ENCODE measurements around the gene DYNC1H1. TPM values are rescaled to one million over a fixed set of nuclear protein-coding genes. Genes with fewer than 3 reads are reported as not detected.

DYNC1H1 gene
- total RNA-seq (100 to 1,000 TPM; 270 to 446 (median 403) TPM), polyA plus RNA-seq (10 to 100 TPM; 65.9 to 85.8 (median 70.5) TPM)
- long read RNA-seq, donor 1, partial matches to known transcripts, result 44 of 50 reads
- long read RNA-seq, donor 1, other reads (novel, unspliced or antisense), result 0 of 50 reads
- long read RNA-seq, donor 2, partial matches to known transcripts, result 9 of 11 reads
- long read RNA-seq, donor 2, other reads (novel, unspliced or antisense), result 0 of 11 reads

DNA sequence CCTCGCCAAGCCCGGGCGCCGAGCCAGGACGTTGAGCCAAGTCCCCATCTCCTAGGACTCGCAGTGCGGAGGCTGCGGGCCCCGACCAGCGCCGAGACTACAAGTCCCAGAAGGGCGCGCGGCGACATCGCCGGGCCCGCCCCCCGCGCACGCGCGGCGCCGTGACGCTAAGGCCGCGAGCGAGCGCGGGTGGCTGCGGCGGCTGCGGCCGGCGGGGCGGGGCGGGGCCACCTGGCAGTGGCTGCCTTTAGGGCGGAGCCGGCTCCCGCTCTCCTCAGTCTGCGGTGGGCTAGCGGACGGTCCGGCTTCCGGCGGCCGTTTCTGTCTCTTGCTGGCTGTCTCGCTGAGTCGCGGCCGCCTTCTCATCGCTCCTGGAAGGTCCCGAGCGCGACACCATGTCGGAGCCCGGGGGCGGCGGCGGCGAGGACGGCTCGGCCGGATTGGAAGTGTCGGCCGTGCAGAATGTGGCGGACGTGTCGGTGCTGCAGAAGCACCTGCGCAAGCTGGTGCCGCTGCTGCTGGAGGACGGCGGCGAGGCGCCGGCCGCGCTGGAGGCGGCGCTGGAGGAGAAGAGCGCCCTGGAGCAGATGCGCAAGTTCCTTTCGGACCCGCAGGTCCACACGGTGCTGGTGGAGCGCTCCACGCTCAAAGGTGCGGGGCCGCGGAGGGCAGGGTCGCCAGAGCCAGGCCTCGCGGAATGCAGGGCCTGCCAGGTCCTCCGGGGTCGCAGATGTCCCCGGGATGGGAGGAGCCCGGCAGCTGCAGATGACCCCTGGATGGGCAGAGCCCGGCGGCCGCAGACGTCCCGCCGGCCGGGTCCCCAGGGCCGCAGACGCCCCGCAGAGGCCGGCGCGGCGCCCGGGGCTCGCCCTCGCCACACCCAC, at the start of gene DYNC1H1:
Gene DYNC1H1 (plus strand): TSS at position 277 of the 884 bp plus-strand sequence. CDS start 119 bp downstream, at position 396.
- 0 to 1% (median 0%) methylated on average over 14 to 115 of the region's 115 CpGs for WGBS, 5 donors
- H3K4me3 ChIP-seq, result peak within 1 kb of the TSS; percentile 82 to 100 (median 94)
- intact Hi-C loops (cut with DNase I; ENCODE audit: low total_unique reads), result loop anchor here (5.0 to 10.0 kb wide), 2 partner anchors 123 to 260 kb away; partner anchors contain the start of gene HSP90AA1
- peaks cover 0 to 13% (median 0%) of the 10 kb centered on the region in 6 donors for H3K36me3 ChIP-seq
- H3K27ac ChIP-seq, result peak within 1 kb of the TSS; percentile 89 to 96 (median 94)
- no peaks in the 10 kb centered on the region for H3K27me3 ChIP-seq (replicated peaks in 1 of 7)
- peaks cover 17 to 75% (median 50%) of the 10 kb centered on the region in 6 donors for H3K4me1 ChIP-seq
- H3K9me3 ChIP-seq, result no peaks in the 10 kb centered on the region
- TF ChIP-seq POLR2AphosphoS5 (IDR thresholded peaks at IDR 0.05) (peak; percentile 96 to 98 (median 97)), POLR2A (IDR thresholded peaks at IDR 0.05) (peak; percentile 75 to 96 (median 90))
- TF ChIP-seq, protein P1, sequence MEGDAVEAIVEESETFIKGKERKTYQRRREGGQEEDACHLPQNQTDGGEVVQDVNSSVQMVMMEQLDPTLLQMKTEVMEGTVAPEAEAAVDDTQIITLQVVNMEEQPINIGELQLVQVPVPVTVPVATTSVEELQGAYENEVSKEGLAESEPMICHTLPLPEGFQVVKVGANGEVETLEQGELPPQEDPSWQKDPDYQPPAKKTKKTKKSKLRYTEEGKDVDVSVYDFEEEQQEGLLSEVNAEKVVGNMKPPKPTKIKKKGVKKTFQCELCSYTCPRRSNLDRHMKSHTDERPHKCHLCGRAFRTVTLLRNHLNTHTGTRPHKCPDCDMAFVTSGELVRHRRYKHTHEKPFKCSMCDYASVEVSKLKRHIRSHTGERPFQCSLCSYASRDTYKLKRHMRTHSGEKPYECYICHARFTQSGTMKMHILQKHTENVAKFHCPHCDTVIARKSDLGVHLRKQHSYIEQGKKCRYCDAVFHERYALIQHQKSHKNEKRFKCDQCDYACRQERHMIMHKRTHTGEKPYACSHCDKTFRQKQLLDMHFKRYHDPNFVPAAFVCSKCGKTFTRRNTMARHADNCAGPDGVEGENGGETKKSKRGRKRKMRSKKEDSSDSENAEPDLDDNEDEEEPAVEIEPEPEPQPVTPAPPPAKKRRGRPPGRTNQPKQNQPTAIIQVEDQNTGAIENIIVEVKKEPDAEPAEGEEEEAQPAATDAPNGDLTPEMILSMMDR (IDR thresholded peaks at IDR 0.05 in 8 of 11, conservative IDR thresholded peaks at IDR 0.05 in 3 of 11), result no peak
- DNase-seq, result peak; percentile 98

DNA sequence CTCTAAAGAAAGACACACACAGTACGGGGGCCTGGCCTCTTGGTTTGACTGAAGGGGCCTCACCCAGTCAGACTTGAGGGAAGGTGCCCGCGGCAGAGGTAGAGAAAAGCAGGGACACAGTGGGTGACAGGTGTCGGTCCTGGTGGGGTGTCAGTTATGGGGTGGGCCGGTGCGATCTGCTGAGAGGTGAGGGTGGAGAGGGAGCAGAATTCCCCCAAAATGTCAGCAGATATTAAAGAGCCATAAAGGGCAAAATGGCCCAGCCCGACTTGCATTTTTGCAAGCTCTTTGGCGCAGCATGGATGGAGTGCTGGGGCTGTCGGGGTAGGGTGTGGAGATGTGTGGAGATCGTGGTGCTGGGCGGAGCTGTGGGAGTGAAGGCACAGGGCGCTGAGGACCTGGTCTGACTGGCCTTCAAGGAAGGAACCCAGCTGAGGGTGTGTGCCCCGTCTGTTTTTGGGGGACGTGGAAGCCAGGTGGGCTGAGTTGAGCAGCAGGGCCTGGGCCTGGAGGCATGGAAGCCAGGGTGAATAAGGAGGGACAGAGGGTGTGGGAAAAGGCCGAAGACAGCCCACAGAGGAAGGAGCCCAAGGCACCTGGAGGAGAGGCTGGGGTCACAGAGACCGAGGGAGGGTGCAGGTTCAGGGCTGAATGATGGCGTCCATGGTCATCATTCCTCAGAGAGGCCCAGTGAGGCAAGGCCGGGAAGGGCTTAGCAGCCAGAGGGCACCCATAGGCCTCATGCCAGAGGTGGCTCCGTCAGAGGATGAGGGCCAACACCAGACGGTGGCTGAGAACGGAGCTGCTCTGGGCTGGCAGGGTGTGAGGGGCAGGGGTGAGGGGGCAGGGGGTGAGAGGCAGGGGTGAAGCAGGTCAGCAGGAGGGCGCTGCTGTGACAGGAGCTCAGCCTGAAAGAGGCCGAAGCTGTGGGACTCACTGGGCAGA, 48.2 kb upstream of the DYNC1H1 start:
- Histone ChIP-seq H3K4me3 (no peak overlapping the region), H3K27me3 (replicated peaks in 1 of 7) (no peaks in the 10 kb centered on the region), H3K9me3 (no peaks in the 10 kb centered on the region), H3K36me3 (peaks cover 0 to 97% (median 62%) of the 10 kb centered on the region in 6 donors), H3K4me1 (no peaks in the 10 kb centered on the region), H3K27ac (no peak overlapping the region)
- TF ChIP-seq POLR2A (IDR thresholded peaks at IDR 0.05), result no peak
- peak in 2 of 3 donors; percentile 13 to 32 for TF ChIP-seq POLR2AphosphoS5 (IDR thresholded peaks at IDR 0.05)
- TF ChIP-seq, protein P1 (IDR thresholded peaks at IDR 0.05 in 8 of 11, conservative IDR thresholded peaks at IDR 0.05 in 3 of 11), result no peak
- DNase-seq, result peak; percentile 46
- intact Hi-C loops (cut with DNase I; ENCODE audit: low total_unique reads), result no loop called here
- WGBS, 5 donors, result 93 to 96% (median 95%) methylated on average over 23 of the region's 23 CpGs

DNA sequence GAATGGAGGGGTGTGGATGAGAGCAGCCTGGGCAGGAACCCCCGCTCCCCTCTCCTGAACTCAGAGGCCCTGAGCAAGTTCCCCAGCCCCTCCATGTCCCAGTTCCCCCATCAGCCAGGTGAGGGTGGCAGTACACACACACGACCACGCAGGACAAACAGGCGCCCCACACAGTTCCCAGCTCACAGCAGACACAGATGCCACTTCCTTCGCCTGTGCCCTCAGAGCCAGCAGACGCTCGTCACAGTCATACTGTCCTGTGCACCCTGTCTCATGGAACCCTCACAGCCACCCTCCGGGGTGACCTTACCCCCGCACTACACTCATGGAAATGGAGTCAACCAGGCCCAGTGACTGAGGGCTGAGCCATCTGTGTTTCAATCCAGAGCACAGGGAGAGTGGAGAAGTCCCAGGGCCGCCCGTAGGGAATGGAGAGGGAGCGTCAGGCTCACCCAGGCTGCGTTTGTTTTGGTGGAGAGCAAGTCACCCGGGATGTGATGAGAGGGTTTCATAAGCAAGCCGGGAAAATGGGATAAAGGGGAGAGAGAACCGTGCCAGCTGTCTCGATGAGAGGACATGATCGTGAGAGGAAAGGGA, 47.5 kb upstream of the DYNC1H1 start:
- Histone ChIP-seq H3K27me3 (replicated peaks in 1 of 7) (no peaks in the 10 kb centered on the region), H3K27ac (no peak overlapping the region), H3K36me3 (peaks cover 0 to 97% (median 58%) of the 10 kb centered on the region in 6 donors), H3K4me3 (no peak overlapping the region), H3K4me1 (no peaks in the 10 kb centered on the region), H3K9me3 (no peaks in the 10 kb centered on the region)
- 85 to 93% (median 90%) methylated on average over 17 to 18 of the region's 18 CpGs for WGBS, 5 donors
- TF ChIP-seq POLR2AphosphoS5 (IDR thresholded peaks at IDR 0.05), result no peak
- TF ChIP-seq POLR2A (IDR thresholded peaks at IDR 0.05), result no peak
- TF ChIP-seq, protein P1 (IDR thresholded peaks at IDR 0.05 in 8 of 11, conservative IDR thresholded peaks at IDR 0.05 in 3 of 11), result no peak
- DNase-seq, result peak; percentile 51
- intact Hi-C loops (cut with DNase I; ENCODE audit: low total_unique reads), result no loop called here

Measured in spleen (tissue), 13 donors.